ENCODE data around the gene TAS2R60. TPM values are rescaled to one million over a fixed set of nuclear protein-coding genes. Genes with fewer than 3 reads are reported as not detected.

The TAS2R60 gene
- total and polyA plus RNA-seq, 2 of the 4 experiments (the other 2 are of a cell fraction), result not detected

- Histone ChIP-seq H3K27ac (ENCODE audit: insufficient read depth, low read length) (no peak overlapping the region), H3K9me3 (ENCODE audit: control insufficient read depth, insufficient read depth, low read length) (no peaks in the 10 kb centered on the region), H2BK20ac (ENCODE audit: low read depth, low read length) (no peak overlapping the region), H3K36me3 (ENCODE audit: control insufficient read depth, insufficient read depth, low read length) (peaks cover 17% of the 10 kb centered on the region), H3K9me1 (ENCODE audit: insufficient read depth, low read length) (peaks cover 20% of the 10 kb centered on the region), H3K4me2 (ENCODE audit: low read depth, low read length) (no peak overlapping the region), H4K91ac (ENCODE audit: insufficient read depth, low read depth, low read length) (no peak overlapping the region; the same call in 1 of the 2 replicates), H3K4me3 (ENCODE audit: insufficient read depth, low read depth, low read length) (no peak overlapping the region), H3K14ac (replicated peaks; ENCODE audit: low read depth, low read length) (no peak overlapping the region), H2AK5ac (ENCODE audit: low read depth, low read length) (no peak overlapping the region), H2AFZ (replicated peaks; ENCODE audit: low read length, poor library complexity) (peak overlapping the region; percentile 64), H2BK5ac (ENCODE audit: low read depth, low read length, poor library complexity, severe bottlenecking) (no peak overlapping the region), H3K27me3 (ENCODE audit: control insufficient read depth, insufficient read depth, low read length) (peaks cover 7% of the 10 kb centered on the region; the same call in 1 of the 2 replicates), H4K8ac (ENCODE audit: low read depth in 2 of 2, low read length in 2 of 2) (0 out of 4 replicates have a peak overlapping the region, but pooled peaks of 1 of the 2 experiments have one; percentile 17), H2AK9ac (replicated peaks; ENCODE audit: low read depth, low read length, poor library complexity) (peak overlapping the region; percentile 26), H4K20me1 (ENCODE audit: insufficient read depth, low read length) (peaks cover 30% of the 10 kb centered on the region), H3K79me1 (ENCODE audit: low read depth in 1 of 2, low read length in 2 of 2) (peaks cover 0 to 17% of the 10 kb centered on the region in 2 experiments; a peak in 2 of 4 replicates), H3K4me1 (ENCODE audit: control insufficient read depth, insufficient read depth, low read length) (peaks cover 23% of the 10 kb centered on the region), H3K56ac (ENCODE audit: extremely low read depth, insufficient read depth, low read length) (no peak overlapping the region), H4K5ac (ENCODE audit: low read depth, low read length) (no peak overlapping the region), H3K4ac (ENCODE audit: low read depth, low read length) (peak overlapping the region; percentile 70), H3K23ac (ENCODE audit: low read depth, low read length) (no peak overlapping the region), H2BK120ac (ENCODE audit: low read depth, low read length) (peak overlapping the region; percentile 49; the same call in 1 of the 2 replicates), H2BK15ac (ENCODE audit: low read depth, low read length) (no peak overlapping the region), H3K9ac (ENCODE audit: low read depth, low read length) (no peak overlapping the region), H3K18ac (ENCODE audit: low read depth, low read length) (no peak overlapping the region)
- TF ChIP-seq MAFK (IDR thresholded peaks at IDR 0.05; ENCODE audit: low read depth, low read length) (no peak), POLR2A (IDR thresholded peaks at IDR 0.05; ENCODE audit: low read depth, low read length) (no peak), BHLHE40 (IDR thresholded peaks at IDR 0.05; ENCODE audit: low read depth, low read length) (no peak), FOS (IDR thresholded peaks at IDR 0.05; ENCODE audit: low read depth, low read length) (no peak), SMC3 (IDR thresholded peaks at IDR 0.05; ENCODE audit: low read depth, low read length) (no peak), RFX5 (IDR thresholded peaks at IDR 0.05; ENCODE audit: low read depth, low read length) (no peak), MXI1 (IDR thresholded peaks at IDR 0.05; ENCODE audit: borderline replicate concordance, low read depth, low read length) (no peak), RCOR1 (IDR thresholded peaks at IDR 0.05; ENCODE audit: insufficient replicate concordance, low read length) (no peak)
- TF ChIP-seq, protein P1, sequence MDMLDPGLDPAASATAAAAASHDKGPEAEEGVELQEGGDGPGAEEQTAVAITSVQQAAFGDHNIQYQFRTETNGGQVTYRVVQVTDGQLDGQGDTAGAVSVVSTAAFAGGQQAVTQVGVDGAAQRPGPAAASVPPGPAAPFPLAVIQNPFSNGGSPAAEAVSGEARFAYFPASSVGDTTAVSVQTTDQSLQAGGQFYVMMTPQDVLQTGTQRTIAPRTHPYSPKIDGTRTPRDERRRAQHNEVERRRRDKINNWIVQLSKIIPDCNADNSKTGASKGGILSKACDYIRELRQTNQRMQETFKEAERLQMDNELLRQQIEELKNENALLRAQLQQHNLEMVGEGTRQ (IDR thresholded peaks at IDR 0.05; ENCODE audit: low read depth, low read length), result no peak
- intact Hi-C loops (cut with micrococcal nuclease) (no loop called here), dilution Hi-C loops (cut with HindIII; ENCODE audit: low sequenced_read_pairs, unreplicated experiment) (no loop called here), in situ Hi-C loops (cut with MboI; ENCODE audit: low sequenced_read_pairs) (no loop called here)
- ChIA-PET CTCF (interaction anchor here (1.1 kb wide), 1 partner anchor 156 kb away, joined by 3 read pairs; no protein-coding TSS in a partner anchor), POLR2A (ENCODE audit: unreplicated experiment) (interaction anchor here (0.7 kb wide), 1 partner anchor 9 kb away, joined by 3 read pairs; no protein-coding TSS in a partner anchor)
- no TSS peak for BruUV-seq (replicated peaks)
- 0% methylated on average over 1 of the region's 7 CpGs; no CpG with 5 or more reads in 1 of the 2 experiments for WGBS, 2 experiments (ENCODE audit: extremely low coverage in 2 of 2, insufficient read length in 1 of 2)
- ATAC-seq (ENCODE audit: low read depth) (no peak), DNase-seq (no peak)
Measured at GRCh38 chr7:143396182-143396581, 47.1 kb upstream of the TAS2R60 start.

Data from IMR-90 (cell line).